ENCODE results near the gene NDST3. TPM values are rescaled to one million over a fixed set of nuclear protein-coding genes. Genes with fewer than 3 reads are reported as not detected.

Gene NDST3
- total and polyA plus RNA-seq, 12 donors, result 0.10 to 0.70 (median 0.35) TPM; not detected in 3

- no peak for DNase-seq
- Histone ChIP-seq H3K4me3 (no peak overlapping the region), H3K27ac (no peak overlapping the region), H3K27me3 (no peaks in the 10 kb centered on the region), H3K36me3 (replicated peaks in 1 of 2) (no peaks in the 10 kb centered on the region), H3K9me3 (replicated peaks in 1 of 3) (no peaks in the 10 kb centered on the region), H3K4me1 (replicated peaks in 1 of 2) (no peaks in the 10 kb centered on the region)
- 63 to 78% (median 70%) methylated on average over 2 of the region's 2 CpGs for WGBS, 4 donors
- intact Hi-C loops (cut with DNase I), result no loop called here
- TF ChIP-seq POLR2A (IDR thresholded peaks at IDR 0.05) (no peak), CTCF (IDR thresholded peaks at IDR 0.05) (no peak)
Observed at GRCh38 chr4:118206627-118207026, 172.3 kb downstream of the NDST3 start.

- no peak overlapping the region for H3K27ac ChIP-seq
- no peak for DNase-seq
- no peak overlapping the region for H3K4me3 ChIP-seq
- TF ChIP-seq CTCF (IDR thresholded peaks at IDR 0.05) (no peak), POLR2A (IDR thresholded peaks at IDR 0.05) (no peak)
- H3K36me3 ChIP-seq (replicated peaks in 1 of 2), result no peaks in the 10 kb centered on the region
- H3K27me3 ChIP-seq, result no peaks in the 10 kb centered on the region
- intact Hi-C loops (cut with DNase I), result no loop called here
- H3K4me1 ChIP-seq (replicated peaks in 1 of 2), result no peaks in the 10 kb centered on the region
- 71 to 82% (median 73%) methylated on average over 3 of the region's 3 CpGs for WGBS, 4 donors
- no peaks in the 10 kb centered on the region for H3K9me3 ChIP-seq (replicated peaks in 1 of 3)
Observed at GRCh38 chr4:118213101-118213500, 178.8 kb downstream of the NDST3 start.

GRCh38 chr4:118215826-118216225 is 181.5 kb downstream of the NDST3 start:
- no peak for TF ChIP-seq POLR2A (IDR thresholded peaks at IDR 0.05)
- no peak for TF ChIP-seq CTCF (IDR thresholded peaks at IDR 0.05)
- Histone ChIP-seq H3K36me3 (replicated peaks in 1 of 2) (no peaks in the 10 kb centered on the region), H3K4me3 (no peak overlapping the region), H3K9me3 (replicated peaks in 1 of 3) (no peaks in the 10 kb centered on the region), H3K4me1 (replicated peaks in 1 of 2) (no peaks in the 10 kb centered on the region), H3K27me3 (no peaks in the 10 kb centered on the region), H3K27ac (no peak overlapping the region)
- 83 to 91% (median 87%) methylated on average over 2 of the region's 2 CpGs for WGBS, 4 donors
- DNase-seq, result no peak
- intact Hi-C loops (cut with DNase I), result no loop called here

GRCh38 chr4:118221227-118221800 is 187.0 kb downstream of the NDST3 start:
- 34 to 57% (median 51%) methylated on average over 2 of the region's 2 CpGs for WGBS, 4 donors
- intact Hi-C loops (cut with DNase I), result no loop called here
- no peak for TF ChIP-seq CTCF (IDR thresholded peaks at IDR 0.05)
- no peak for TF ChIP-seq POLR2A (IDR thresholded peaks at IDR 0.05)

More at GRCh38 chr4:118221227-118221800, 187.0 kb downstream of the NDST3 start:
- H3K27me3 ChIP-seq, result no peaks in the 10 kb centered on the region
- no peak for DNase-seq
- no peaks in the 10 kb centered on the region for H3K4me1 ChIP-seq (replicated peaks in 1 of 2)
- H3K27ac ChIP-seq, result no peak overlapping the region
- H3K4me3 ChIP-seq, result no peak overlapping the region
- H3K9me3 ChIP-seq (replicated peaks in 1 of 3), result no peaks in the 10 kb centered on the region
- no peaks in the 10 kb centered on the region for H3K36me3 ChIP-seq (replicated peaks in 1 of 2)

All from adrenal gland (tissue), 12 donors.